GM19395 (cell line): ENCODE results near the gene RHOT1.
"Not testable (repeated sequence)": the region's sequence is repeated elsewhere in the genome, so short reads cannot be mapped to it uniquely, and the experiment has no call there.

Source experiments
- ATAC-seq: cut with Tn5 transposase; IDR thresholded peaks from one replicate; pipeline ENCODE4 v1.9.1; 2021; ENCODE audit warnings: mild to moderate bottlenecking, moderate library complexity; ENCODE audit not compliant: unreplicated experiment

RHOT1 gene

DNA sequence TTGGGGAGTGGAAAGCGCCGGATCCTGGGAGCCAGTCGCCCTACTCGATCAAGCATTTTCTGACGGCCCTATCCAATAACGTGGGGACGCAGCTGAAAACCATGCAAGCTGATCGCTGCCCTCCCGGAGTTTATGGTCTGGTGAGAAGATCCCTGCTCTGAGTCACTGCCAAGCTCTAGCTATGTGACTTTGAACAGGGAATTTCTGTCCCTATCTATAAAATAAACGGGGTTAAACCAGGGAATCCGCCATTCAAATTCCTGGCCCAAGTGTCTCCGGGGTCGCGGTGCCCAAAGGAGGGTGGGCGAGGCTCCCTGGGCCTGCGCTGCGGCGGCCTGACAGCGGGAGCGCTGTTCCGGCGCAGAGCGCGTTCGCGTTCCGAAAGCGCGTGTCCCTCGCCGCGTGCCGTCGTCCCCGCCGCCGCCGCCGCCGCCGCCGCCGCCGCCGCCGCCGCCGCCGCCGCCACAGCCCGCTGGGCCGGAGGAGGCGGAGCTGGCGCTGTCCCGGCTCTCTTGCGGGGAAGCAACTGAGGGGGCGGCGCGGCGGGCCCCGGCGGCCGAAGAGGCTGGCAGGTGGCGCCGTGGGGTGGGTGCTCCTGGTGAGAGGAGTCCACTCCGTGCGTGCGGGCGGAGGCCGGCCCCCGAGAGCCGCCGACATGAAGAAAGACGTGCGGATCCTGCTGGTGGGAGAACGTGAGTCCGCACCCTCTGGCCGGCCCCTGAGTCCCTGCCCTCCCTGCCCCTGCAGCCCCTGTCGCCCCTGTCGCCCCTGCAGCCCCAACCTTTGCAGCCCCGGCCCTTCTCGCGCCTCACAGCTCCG is at the start of gene RHOT1:
Gene RHOT1 (plus strand): TSS at position 465 of the 819 bp plus-strand sequence. CDS start 191 bp downstream, at position 656.
- ATAC-seq, result peak; percentile 66

- ATAC-seq, result no peak
Observed at GRCh38 chr17:32099686-32100085, 42.6 kb upstream of the RHOT1 start.

GRCh38 chr17:32100323-32100722 is 42.0 kb upstream of the RHOT1 start:
- not testable (repeated sequence) for ATAC-seq

DNA sequence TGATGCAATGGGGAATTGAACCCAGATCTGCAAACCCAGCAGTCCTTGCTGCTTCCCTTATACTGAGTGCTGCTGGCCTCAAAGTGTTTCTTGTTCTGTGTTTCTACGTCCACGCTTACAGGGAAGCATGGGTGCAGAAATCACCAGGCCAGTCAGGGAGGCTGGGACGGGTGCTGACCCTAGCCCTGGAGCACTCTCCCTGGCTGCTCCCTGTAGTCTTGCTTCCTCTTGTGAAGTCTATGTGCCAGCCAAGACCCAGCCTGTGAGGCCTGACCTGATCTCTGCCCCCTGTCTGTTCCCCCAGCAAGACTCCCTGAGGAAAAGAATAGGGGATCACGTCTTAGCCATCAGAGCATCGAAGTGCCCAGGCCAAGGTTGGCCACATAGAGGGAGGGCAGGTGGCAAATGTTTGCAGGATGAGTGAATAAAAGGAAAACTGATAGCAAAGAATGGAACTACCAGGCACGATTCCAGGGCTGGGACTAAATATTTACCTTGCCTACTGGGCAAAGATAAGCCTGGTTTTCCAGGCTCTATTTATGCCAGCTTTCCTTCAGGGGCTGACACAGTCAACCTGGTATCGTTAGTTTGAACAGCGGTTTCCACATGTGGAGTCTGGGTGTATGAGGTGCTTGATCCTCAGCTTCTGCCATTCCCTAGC is 41.2 kb upstream of the RHOT1 start:
- no peak for ATAC-seq

GRCh38 chr17:32102172-32102571 is 40.1 kb upstream of the RHOT1 start:
- no peak for ATAC-seq

DNA sequence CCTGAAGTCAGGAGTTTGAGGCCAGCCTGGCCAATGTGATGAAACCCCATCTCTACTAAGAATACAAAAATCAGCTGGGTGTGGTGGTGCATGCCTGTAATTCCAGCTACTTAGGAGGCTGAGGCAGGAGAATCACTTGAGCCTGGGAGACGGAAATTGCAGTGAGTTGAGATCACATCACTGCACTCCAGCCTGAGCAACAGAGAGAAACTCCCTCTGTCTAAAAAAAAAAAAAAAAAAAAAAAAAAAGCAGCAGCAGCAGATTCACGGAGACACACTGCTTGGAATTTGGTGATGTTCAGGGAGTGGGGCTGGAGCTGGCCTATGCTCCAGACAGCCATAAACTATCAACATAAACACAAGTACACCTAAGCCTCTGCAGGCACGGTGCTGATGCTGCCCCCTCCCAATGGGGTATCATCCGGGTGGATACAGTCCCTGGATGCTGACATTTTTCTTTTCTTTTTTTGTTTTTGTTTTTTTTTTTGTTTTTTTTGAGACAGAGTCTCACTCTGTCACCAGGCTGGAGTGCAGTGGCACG is 39.6 kb upstream of the RHOT1 start:
- no peak for ATAC-seq

DNA sequence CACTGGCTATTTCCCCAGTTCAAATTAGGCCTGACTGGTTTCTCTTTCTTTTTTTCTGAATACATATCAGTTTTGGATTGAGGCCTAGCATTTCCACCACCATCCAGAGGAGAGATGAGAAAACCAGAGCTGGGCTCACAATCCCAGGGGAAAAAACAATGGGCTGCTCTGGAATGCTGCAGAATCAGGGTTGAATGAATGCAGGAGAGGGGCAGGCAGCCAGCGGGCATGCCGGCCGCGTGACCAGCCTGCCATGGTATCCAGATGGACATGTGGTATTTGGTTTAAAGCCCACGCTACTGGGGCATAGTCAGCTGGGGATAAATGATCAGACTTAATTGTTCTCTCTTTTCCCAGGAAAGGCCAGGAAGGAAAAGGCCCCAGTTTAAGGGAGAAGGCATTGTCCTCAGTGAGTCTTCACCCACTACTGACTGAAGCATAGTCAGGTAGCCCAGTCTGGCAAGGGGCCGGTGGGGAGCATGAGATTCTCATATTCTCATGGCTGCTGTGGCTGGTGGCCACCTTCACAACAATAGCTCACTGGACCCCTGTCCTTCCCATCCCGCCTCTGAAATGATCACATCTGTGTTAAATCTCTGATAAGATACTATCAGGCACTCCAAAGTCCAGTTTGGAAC is 38.7 kb upstream of the RHOT1 start:
- ATAC-seq, result no peak

GRCh38 chr17:32104158-32104557 is 38.1 kb upstream of the RHOT1 start:
- ATAC-seq, result no peak

GRCh38 chr17:32106471-32106981 is 35.8 kb upstream of the RHOT1 start:
- ATAC-seq, result not testable (repeated sequence)

DNA sequence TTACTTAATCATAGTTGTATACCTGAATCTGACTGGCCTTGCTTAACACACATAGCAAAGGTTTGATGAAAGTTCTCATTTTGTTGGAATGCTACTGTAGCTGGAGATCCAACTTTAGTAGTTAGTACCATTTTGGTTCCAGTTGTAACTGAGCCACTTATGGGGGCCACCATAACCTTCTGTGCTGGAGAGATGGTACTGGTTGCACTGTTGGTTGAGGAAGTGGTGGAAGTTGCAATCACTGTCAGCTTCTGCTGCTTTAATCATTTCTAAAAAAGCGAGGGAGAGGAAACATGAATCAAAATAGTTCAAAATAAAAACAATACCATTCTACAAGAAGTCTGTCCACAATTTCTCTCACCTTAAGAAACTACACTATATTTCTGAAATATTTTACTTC is 35.1 kb upstream of the RHOT1 start:
- not testable (repeated sequence) for ATAC-seq

DNA sequence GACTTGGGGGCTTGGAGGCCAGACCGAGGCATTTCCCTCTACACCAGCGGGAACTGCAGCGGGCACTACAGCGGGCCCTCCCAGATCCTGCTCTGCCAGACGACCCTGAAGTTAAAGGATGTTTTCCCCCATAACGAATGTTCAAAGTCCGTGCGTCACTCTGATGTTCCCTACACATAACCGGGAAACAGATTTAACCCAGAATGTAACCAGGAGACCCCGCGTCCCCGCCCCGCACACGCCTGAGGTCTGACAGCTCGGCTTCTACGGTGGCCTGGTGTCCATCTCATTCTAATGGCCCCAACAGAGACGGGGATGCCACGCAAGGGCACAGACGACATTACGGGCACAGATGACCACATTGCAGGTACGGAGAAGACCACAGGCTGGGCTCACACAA is 31.7 kb upstream of the RHOT1 start:
- ATAC-seq, result no peak

- ATAC-seq, result no peak
Observed at GRCh38 chr17:32111141-32111771, 31.0 kb upstream of the RHOT1 start.

- no peak for ATAC-seq
Observed at GRCh38 chr17:32112416-32112815, 29.9 kb upstream of the RHOT1 start.

- no peak for ATAC-seq
Observed at GRCh38 chr17:32114536-32114935, 27.8 kb upstream of the RHOT1 start.

- not testable (repeated sequence) for ATAC-seq
Observed at GRCh38 chr17:32115546-32115945, 26.8 kb upstream of the RHOT1 start.

DNA sequence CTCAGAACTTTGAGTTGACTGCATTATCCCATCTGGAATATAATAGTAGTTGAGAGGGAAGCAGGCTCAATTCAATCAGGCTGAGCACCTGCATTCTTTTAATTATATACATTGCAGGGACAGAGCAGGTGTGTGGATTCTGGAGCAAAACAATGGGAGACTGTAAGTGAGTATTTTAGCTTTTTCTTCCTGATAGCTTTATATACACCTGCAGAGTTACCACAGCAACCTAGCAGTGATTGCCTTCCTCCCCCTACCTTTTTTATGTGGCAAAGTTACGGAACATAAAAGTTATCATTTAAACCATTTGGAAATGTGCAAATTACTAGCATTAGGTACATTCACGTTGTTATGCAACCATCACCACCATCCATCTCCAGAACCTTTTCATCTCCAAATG is 25.4 kb upstream of the RHOT1 start:
- no peak for ATAC-seq

DNA sequence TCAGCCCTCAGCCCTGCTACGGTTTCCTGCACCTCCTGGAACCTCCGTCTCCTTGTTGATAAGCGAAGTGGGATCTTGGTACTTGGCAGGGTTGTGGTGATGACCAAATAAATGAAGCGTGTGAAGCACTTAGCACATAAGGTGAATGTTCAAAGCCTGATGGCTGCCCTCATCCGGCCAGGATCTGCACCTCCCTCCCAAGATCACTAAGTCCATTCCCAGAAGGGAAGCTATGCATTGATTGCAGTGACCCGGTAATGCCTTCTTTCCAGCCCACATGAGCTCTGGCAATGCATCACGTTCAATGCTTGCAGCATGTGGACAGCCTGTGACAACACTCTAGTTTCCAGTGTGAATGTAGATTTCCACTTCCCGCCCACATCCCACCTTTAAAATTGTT is 24.9 kb upstream of the RHOT1 start:
- ATAC-seq, result no peak

DNA sequence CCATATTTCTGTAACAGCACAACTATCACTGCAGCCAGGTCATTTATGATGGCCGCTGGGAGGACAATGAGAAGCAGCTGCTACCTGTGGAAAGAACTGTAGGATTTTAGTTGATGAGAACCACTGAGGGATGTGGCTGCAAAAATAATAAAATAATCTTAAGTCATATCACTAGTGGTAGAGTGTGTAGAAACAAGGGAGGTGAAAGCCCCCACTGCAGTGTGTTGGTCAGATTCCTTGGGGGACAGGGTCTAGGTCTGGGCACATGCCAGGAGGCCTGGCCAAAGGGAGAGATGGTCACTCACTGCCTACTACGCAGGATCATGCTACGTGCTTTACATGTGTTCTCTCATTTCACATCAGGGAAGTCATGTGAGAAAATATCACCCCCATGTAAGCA is 24.2 kb upstream of the RHOT1 start:
- not testable (repeated sequence) for ATAC-seq

- ATAC-seq, result no peak
Observed at GRCh38 chr17:32118835-32119234, 23.5 kb upstream of the RHOT1 start.

DNA sequence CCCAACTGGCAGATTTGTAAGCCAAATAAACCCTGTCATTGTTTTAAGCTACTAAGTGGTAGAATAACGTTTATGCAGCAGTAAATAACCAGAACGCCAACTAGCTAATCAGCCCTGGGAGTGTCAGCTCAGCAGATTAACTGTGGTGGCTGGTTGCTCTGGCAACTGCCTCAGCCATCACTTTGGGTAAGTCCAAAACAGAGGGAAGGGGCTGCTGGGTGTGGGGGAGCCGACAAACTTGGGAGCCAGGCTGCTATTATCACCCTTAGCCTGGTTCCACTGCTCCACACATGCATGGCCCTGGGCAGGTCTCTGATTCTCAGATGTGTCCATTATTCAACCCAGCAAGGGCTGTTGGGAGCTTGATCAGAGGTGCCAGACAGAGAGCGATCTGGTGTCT is 22.2 kb upstream of the RHOT1 start:
- no peak for ATAC-seq

DNA sequence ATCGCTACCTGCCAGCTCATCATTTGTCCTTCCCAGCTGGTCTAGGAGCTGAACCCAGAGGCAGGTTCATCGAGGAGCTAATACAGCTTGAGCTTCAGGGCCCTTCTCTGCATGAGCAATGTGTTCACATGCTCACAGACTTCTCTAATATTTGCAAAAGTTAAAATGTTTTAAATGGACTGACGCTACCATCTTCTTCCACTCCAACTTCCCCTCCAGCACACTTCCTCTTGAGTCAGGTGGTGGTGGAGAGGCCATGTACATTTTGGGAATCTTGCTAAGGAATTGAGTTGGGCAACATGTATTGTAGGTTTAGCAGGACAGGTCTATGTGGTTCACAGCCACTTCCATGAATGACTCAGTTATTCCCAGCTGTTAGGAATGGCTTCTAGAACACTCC is 21.6 kb upstream of the RHOT1 start:
- ATAC-seq, result no peak
